Mesendoderm (in vitro differentiated cells): ENCODE data around the gene PPP1R13L.
"Not testable (repeated sequence)": the region's sequence is repeated elsewhere in the genome, so short reads cannot be mapped to it uniquely, and the experiment has no call there.

Experiments
- DNase-seq: peaks from one replicate; pipeline ENCODE4 v3.0.0; 2013
- H2AK5ac ChIP-seq: 2 replicates; pipeline ENCODE4 v1.6.1; 2013; ENCODE audit warnings: low read length, inconsistent platforms
- H2BK120ac ChIP-seq: 2 replicates; pipeline ENCODE4 v1.6.1; 2013; ENCODE audit warnings: low read depth, mild to moderate bottlenecking, low read length, moderate library complexity, mixed read lengths
- H2BK15ac ChIP-seq: replicated peaks from 2 replicates; pipeline ENCODE4 v1.6.1; 2013; ENCODE audit warnings: low read depth, mild to moderate bottlenecking, moderate library complexity
- H2BK5ac ChIP-seq: 2 replicates; pipeline ENCODE4 v1.6.1; 2013; ENCODE audit warnings: low read length, inconsistent platforms
- H3K18ac ChIP-seq: 2 replicates; pipeline ENCODE4 v1.6.1; 2013; ENCODE audit warnings: mild to moderate bottlenecking, low read length, mixed read lengths
- H3K23ac ChIP-seq: one replicate; pipeline ENCODE4 v1.6.1; 2013; ENCODE audit warnings: low read length
- H3K27ac ChIP-seq: 2 replicates; pipeline ENCODE4 v1.5.1; 2013; ENCODE audit warnings: low read depth, mild to moderate bottlenecking, inconsistent platforms, low read length, moderate library complexity
- H3K27me3 ChIP-seq: 2 replicates; pipeline ENCODE4 v1.6.1; 2013; ENCODE audit warnings: low read length, control low read depth, mild to moderate bottlenecking, inconsistent platforms; ENCODE audit not compliant: insufficient read depth, poor library complexity
- H3K36me3 ChIP-seq: 2 replicates; pipeline ENCODE4 v1.6.1; 2013; ENCODE audit warnings: low read length, inconsistent platforms; ENCODE audit not compliant: control insufficient read depth, insufficient read depth
- H3K4ac ChIP-seq: one replicate; pipeline ENCODE4 v1.6.1; 2013; ENCODE audit warnings: low read depth, mild to moderate bottlenecking, low read length, moderate library complexity
- H3K4me1 ChIP-seq: 2 replicates; pipeline ENCODE4 v1.6.1; 2013; ENCODE audit warnings: low read depth, low read length, inconsistent platforms; ENCODE audit not compliant: control insufficient read depth
- H3K4me2 ChIP-seq: 2 replicates; pipeline ENCODE4 v1.6.1; 2013; ENCODE audit warnings: low read length
- H3K4me3 ChIP-seq: 2 replicates; pipeline ENCODE4 v1.5.1; 2013; ENCODE audit warnings: mild to moderate bottlenecking, low read length
- H3K56ac ChIP-seq: one replicate; pipeline ENCODE4 v1.6.1; 2013; ENCODE audit warnings: low read length
- H3K79me1 ChIP-seq: 2 replicates; pipeline ENCODE4 v1.6.1; 2013; ENCODE audit warnings: low read length, inconsistent platforms
- H3K79me2 ChIP-seq: 2 replicates; pipeline ENCODE4 v1.6.1; 2013; ENCODE audit warnings: mild to moderate bottlenecking, low read length; ENCODE audit not compliant: control insufficient read depth, insufficient read depth
- H3K9ac ChIP-seq: 2 replicates; pipeline ENCODE4 v1.6.1; 2013; ENCODE audit warnings: low read length, inconsistent platforms
- H4K5ac ChIP-seq: one replicate; pipeline ENCODE4 v1.6.1; 2013; ENCODE audit warnings: low read length
- H4K8ac ChIP-seq: one replicate; pipeline ENCODE4 v1.6.1; 2013; ENCODE audit warnings: low read depth, mild to moderate bottlenecking, control low read depth, low read length, moderate library complexity
- WGBS: extraction: QIAGEN DNeasy Blood & Tissue Kit; methylation state at CpG from one replicate; pipeline ENCODE4 v1.1.7; 2013; ENCODE audit warnings: low lambda C conversion rate, missing lambda C conversion rate; ENCODE audit not compliant: insufficient coverage; ENCODE audit errors: extremely low coverage; 5-methylcytosine and 5-hydroxymethylcytosine counted together

The PPP1R13L gene

DNA sequence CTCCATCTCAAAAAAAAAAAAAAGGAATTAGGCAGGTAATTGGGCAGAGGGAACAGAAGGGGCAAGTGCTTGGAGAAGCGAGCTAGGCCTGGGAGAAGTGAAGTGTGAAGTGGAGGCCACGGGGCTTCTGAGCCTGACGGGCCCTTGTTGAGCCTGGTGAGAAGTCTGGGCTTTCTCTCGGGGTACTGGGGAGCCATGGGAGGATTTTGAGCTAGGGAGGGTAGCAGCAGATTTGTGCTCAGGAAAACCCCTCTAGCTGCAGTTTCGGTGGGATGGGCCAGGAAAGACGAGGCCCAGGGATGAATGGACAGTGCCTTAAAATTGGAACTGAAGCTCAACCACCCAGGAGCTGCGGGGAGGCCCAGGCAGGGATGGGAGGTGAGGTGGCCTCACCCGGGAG is 9.6 kb upstream of the PPP1R13L start:
- Histone ChIP-seq H2BK5ac (no peak overlapping the region), H3K79me2 (no peaks in the 10 kb centered on the region), H2BK120ac (no peak overlapping the region), H3K18ac (no peak overlapping the region), H2AK5ac (no peak overlapping the region), H3K27me3 (no peaks in the 10 kb centered on the region), H3K4me1 (no peaks in the 10 kb centered on the region), H3K9ac (no peak overlapping the region), H3K4me2 (no peak overlapping the region), H2BK15ac (no peak overlapping the region), H3K4ac (no peak overlapping the region), H4K8ac (no peak overlapping the region), H3K4me3 (no peak overlapping the region), H3K79me1 (no peaks in the 10 kb centered on the region), H3K36me3 (peaks cover 1% of the 10 kb centered on the region), H3K23ac (no peak overlapping the region), H4K5ac (no peak overlapping the region), H3K56ac (no peak overlapping the region), H3K27ac (no peak overlapping the region)
- no CpG with 5 or more reads among the region's 8 CpGs for WGBS
- no peak for DNase-seq

DNA sequence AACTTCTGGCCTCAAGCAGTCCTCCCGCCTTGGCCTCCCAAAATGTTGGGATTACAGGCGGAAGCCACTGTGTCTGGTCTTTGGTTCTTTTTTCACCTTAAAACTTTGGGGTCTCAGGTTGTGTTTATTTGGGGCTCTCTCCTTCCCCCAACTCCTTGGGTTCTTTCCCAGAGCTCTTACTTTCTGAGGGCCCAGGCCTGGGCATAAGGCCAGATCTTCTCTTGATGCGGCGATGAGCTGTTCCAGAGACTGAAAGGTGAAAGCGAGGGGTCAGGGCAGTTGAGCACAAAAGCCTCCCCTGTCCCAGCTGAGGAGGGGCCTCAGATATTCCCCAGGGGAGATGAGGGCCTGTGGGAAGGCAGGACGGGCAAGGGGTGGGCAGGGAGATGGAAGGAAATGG is 8.6 kb upstream of the PPP1R13L start:
- Histone ChIP-seq H3K27me3 (no peaks in the 10 kb centered on the region), H4K8ac (no peak overlapping the region), H3K79me1 (no peaks in the 10 kb centered on the region), H3K56ac (no peak overlapping the region), H3K36me3 (no peaks in the 10 kb centered on the region), H2BK120ac (no peak overlapping the region), H3K4ac (no peak overlapping the region), H3K79me2 (no peaks in the 10 kb centered on the region), H3K9ac (no peak overlapping the region), H2BK5ac (no peak overlapping the region), H3K4me2 (no peak overlapping the region), H3K4me1 (no peaks in the 10 kb centered on the region), H3K18ac (no peak overlapping the region), H4K5ac (no peak overlapping the region), H2AK5ac (no peak overlapping the region), H2BK15ac (no peak overlapping the region), H3K23ac (no peak overlapping the region), H3K27ac (no peak overlapping the region), H3K4me3 (no peak overlapping the region)
- DNase-seq = no peak
- WGBS = no CpG with 5 or more reads among the region's 6 CpGs

DNA sequence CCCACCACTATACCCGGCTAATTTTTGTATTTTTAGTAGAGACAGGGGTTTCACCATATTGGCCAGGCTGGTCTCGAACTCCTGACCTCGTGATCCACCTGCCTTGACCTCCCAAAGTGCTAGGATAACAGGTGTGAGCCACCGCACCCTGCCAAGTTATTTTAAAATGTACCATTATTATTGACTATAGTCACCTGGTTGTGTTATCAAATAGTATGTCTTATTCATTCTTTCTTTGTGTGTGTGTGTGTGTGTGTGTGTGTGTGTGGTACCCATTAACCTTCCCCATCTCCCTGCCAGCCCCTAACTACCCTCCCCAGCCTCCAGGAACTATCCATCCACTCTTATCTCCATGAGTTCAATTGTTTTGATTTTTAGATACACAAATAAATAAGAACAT is 5.5 kb upstream of the PPP1R13L start:
- no CpG with 5 or more reads among the region's 4 CpGs for WGBS
- H2AK5ac ChIP-seq, H3K27me3 ChIP-seq, H3K4ac ChIP-seq, H3K4me1 ChIP-seq, H3K56ac ChIP-seq, H3K9ac ChIP-seq, H3K27ac ChIP-seq, H3K23ac ChIP-seq, DNase-seq, H2BK5ac ChIP-seq, H3K79me2 ChIP-seq, H3K4me2 ChIP-seq, H4K8ac ChIP-seq, H2BK15ac ChIP-seq, H4K5ac ChIP-seq, H3K36me3 ChIP-seq, H2BK120ac ChIP-seq, H3K4me3 ChIP-seq, H3K79me1 ChIP-seq, H3K18ac ChIP-seq: not testable (repeated sequence)

DNA sequence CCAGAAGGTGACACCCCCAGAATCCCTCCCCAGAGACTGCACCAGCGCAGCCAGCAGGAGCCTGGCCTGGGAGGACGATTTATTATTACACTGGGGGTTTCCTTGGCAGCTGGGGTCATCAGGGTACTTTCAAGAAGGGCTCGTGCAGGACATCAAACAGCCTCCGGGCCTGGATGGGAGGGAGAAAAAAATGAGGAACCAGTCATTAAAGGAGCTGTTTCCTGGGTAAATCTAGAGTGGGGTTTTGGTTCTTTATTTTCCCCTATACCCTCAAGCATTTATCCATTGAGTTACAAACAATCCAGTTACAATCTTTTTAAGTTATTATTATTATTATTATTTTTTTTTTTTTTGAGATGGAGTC is 4.7 kb upstream of the PPP1R13L start:
- H2BK5ac ChIP-seq = no peak overlapping the region
- H3K4me3 ChIP-seq = no peak overlapping the region
- no peak overlapping the region for H3K4me2 ChIP-seq
- H3K79me2 ChIP-seq = peaks cover 9% of the 10 kb centered on the region
- no peak overlapping the region for H3K18ac ChIP-seq
- H2BK15ac ChIP-seq = no peak overlapping the region
- no peak overlapping the region for H4K8ac ChIP-seq
- no peak overlapping the region for H3K56ac ChIP-seq
- no peaks in the 10 kb centered on the region for H3K27me3 ChIP-seq
- H3K9ac ChIP-seq = no peak overlapping the region
- no peak overlapping the region for H2BK120ac ChIP-seq
- H4K5ac ChIP-seq = no peak overlapping the region
- no peak overlapping the region for H2AK5ac ChIP-seq
- H3K23ac ChIP-seq = no peak overlapping the region
- peaks cover 9% of the 10 kb centered on the region for H3K79me1 ChIP-seq
- H3K36me3 ChIP-seq = no peaks in the 10 kb centered on the region
- H3K4ac ChIP-seq = no peak overlapping the region
- no peaks in the 10 kb centered on the region for H3K4me1 ChIP-seq
- no CpG with 5 or more reads among the region's 4 CpGs for WGBS
- DNase-seq = no peak
- H3K27ac ChIP-seq = no peak overlapping the region

DNA sequence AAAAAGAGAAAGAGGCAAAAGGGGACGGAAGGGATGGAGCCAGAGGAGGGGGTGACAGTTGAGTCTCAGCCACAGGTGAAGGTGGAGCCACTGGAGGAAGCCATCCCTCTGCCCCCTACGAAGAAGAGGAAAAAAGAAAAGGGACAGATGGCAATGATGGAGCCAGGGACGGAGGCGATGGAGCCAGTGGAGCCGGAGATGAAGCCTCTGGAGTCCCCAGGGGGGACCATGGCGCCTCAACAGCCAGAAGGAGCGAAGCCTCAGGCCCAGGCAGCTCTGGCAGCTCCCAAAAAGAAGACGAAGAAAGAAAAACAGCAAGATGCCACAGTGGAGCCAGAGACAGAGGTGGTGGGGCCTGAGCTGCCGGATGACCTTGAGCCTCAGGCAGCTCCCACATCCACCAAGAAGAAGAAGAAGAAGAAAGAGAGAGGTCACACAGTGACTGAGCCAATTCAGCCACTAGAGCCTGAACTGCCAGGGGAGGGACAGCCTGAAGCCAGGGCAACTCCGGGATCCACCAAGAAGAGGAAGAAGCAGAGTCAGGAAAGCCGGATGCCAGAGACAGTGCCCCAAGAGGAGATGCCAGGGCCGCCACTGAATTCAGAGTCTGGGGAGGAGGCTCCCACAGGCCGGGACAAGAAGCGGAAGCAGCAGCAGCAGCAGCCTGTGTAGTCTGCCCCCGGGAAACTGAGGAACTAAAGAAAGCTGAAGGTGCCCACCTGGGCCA is 4.1 kb upstream of the PPP1R13L start:
- Histone ChIP-seq H2BK120ac (no peak overlapping the region), H3K56ac (no peak overlapping the region), H3K4ac (no peak overlapping the region), H3K4me3 (no peak overlapping the region), H3K18ac (no peak overlapping the region), H3K36me3 (no peaks in the 10 kb centered on the region), H2AK5ac (no peak overlapping the region), H3K79me2 (peaks cover 9% of the 10 kb centered on the region), H3K23ac (no peak overlapping the region), H4K8ac (no peak overlapping the region), H3K9ac (no peak overlapping the region), H2BK15ac (no peak overlapping the region), H3K27ac (no peak overlapping the region), H3K79me1 (peaks cover 11% of the 10 kb centered on the region), H3K4me2 (no peak overlapping the region), H4K5ac (no peak overlapping the region), H3K4me1 (no peaks in the 10 kb centered on the region), H3K27me3 (no peaks in the 10 kb centered on the region), H2BK5ac (no peak overlapping the region)
- DNase-seq = no peak
- no CpG with 5 or more reads among the region's 15 CpGs for WGBS

DNA sequence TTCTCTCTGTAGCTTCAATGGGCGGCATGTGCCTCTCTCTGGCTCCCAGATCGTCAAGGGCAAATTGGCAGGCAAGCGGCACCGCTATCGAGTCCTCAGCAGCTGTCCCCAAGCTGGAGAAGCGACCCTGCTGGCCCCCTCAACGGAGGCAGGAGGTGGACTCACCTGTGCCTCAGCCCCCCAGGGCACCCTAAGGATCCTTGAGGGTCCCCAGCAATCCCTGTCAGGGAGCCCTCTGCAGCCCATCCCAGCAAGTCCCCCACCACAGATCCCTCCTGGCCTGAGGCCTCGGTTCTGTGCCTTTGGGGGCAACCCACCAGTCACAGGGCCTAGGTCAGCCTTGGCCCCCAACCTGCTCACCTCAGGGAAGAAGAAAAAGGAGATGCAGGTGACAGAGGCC is 3.3 kb upstream of the PPP1R13L start:
- Histone ChIP-seq H3K27me3 (no peaks in the 10 kb centered on the region), H3K9ac (no peak overlapping the region), H3K4me2 (no peak overlapping the region), H3K56ac (no peak overlapping the region), H3K4me1 (peaks cover 5% of the 10 kb centered on the region), H3K79me2 (peaks cover 9% of the 10 kb centered on the region), H4K5ac (no peak overlapping the region), H3K23ac (no peak overlapping the region), H3K4ac (no peak overlapping the region), H3K36me3 (no peaks in the 10 kb centered on the region), H3K4me3 (no peak overlapping the region), H2BK120ac (no peak overlapping the region), H2BK5ac (no peak overlapping the region), H2AK5ac (no peak overlapping the region), H4K8ac (no peak overlapping the region), H3K79me1 (peaks cover 15% of the 10 kb centered on the region), H3K27ac (no peak overlapping the region), H2BK15ac (no peak overlapping the region), H3K18ac (no peak overlapping the region)
- WGBS = no CpG with 5 or more reads among the region's 8 CpGs
- DNase-seq = no peak
